Upper lobe of left lung (tissue), 4 donors: ENCODE results near the gene SCARB1.

Experiments
- CTCF ChIP-seq, 6 experiments: fragments of 450-650 bp in 4 of 6; fragments of 200-600 bp in 2 of 6; sonication (generic) in 2 of 6; IDR thresholded peaks; one replicate each; pipeline ENCODE4 v1.5.1; 2016 to 2019; ENCODE audit warnings: antibody characterized with exemption in 6 of 6
- POLR2AphosphoS5 ChIP-seq, 2 donors: sonication (generic); formaldehyde crosslinking; IDR thresholded peaks; one replicate each; pipeline ENCODE4 v1.5.1; 2017; ENCODE audit warnings: antibody characterized with exemption in 2 of 2

DNA sequence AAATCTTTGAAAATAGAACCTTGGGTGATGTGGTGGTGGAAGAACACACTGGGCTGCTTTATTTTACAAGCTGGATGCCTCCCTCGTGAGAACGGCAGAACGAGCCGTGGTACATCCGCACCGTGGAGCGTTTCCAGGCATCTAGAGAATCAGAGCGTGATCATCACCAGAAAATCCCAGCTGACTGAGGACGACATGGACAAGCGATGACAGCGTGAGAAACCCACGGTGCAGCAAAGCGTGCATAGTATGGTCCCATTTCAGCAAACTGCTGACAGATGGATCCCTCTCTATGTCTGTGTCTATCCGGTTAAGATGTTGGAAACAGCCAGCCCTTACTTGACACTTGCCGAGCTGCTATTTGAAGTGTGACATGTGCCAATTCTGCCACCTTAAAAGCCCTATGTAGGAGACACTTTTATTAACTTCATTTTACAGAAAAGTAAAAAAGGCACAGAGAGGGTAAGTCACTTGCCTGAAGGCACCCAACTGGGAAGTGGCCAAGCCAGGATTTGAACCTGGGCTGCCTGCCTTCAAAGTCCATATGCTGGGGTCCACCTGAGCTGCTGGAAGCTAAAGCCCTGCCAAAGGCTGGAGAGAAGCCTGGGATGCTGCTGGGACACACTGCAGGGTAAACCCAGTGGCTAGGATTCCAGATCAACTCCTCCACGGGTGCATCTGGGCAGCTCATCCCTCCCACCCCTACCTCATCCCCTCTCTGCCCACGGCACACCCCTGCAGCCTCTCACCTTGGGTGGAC lies 14.9 kb downstream of the SCARB1 start:
- TF ChIP-seq POLR2AphosphoS5 (IDR thresholded peaks at IDR 0.05) (peak in 1 of 2 donors; percentile 41), CTCF (IDR thresholded peaks at IDR 0.05) (no peak)
